MM.1S (cell line): Measurements from ENCODE around the gene FKBP9.
"Not testable (repeated sequence)": the region's sequence is repeated elsewhere in the genome, so short reads cannot be mapped to it uniquely, and the experiment has no call there.

Experiments used
- DNase-seq: peaks from one replicate; pipeline ENCODE4 v3.0.0-alpha.2; 2015
- H2AFZ ChIP-seq: fragments of 300-600 bp; sonication (generic); 2 replicates; pipeline ENCODE4 v1.6.0; 2016; ENCODE audit warnings: antibody characterized with exemption, low read length
- H3F3A ChIP-seq: fragments of 300-600 bp; sonication (generic); 2 replicates; pipeline ENCODE4 v1.6.1; 2016; ENCODE audit warnings: mild to moderate bottlenecking, antibody characterized with exemption, low read length, moderate library complexity, mixed read lengths; ENCODE audit not compliant: insufficient read depth
- H3K27ac ChIP-seq: fragments of 300-600 bp; sonication (generic); 2 replicates; pipeline ENCODE4 v1.5.1; 2016; ENCODE audit warnings: mild to moderate bottlenecking, low read length
- H3K27me3 ChIP-seq: fragments of 300-600 bp; sonication (generic); replicated peaks from 2 replicates; pipeline ENCODE4 v1.6.0; 2016; ENCODE audit warnings: low read length; ENCODE audit not compliant: insufficient read depth
- H3K36me3 ChIP-seq: fragments of 300-600 bp; sonication (generic); replicated peaks from 2 replicates; pipeline ENCODE4 v1.6.1; 2016; ENCODE audit warnings: mild to moderate bottlenecking, low read length, mixed read lengths; ENCODE audit not compliant: insufficient read depth
- H3K4me1 ChIP-seq: fragments of 300-600 bp; sonication (generic); 2 replicates; pipeline ENCODE4 v1.6.1; 2016; ENCODE audit warnings: low read length, mixed read lengths
- H3K4me2 ChIP-seq: fragments of 300-600 bp; sonication (generic); 2 replicates; pipeline ENCODE4 v1.6.0; 2016; ENCODE audit warnings: low read depth, low read length
- H3K4me3 ChIP-seq: fragments of 300-600 bp; sonication (generic); 2 replicates; pipeline ENCODE4 v1.5.1; 2016; ENCODE audit warnings: low read length, mixed read lengths
- H3K79me2 ChIP-seq: fragments of 300-600 bp; sonication (generic); 2 replicates; pipeline ENCODE4 v1.6.1; 2016; ENCODE audit warnings: mixed run types, low read length, mixed read lengths
- H3K9ac ChIP-seq: fragments of 300-600 bp; sonication (generic); 2 replicates; pipeline ENCODE4 v1.6.1; 2016; ENCODE audit warnings: low read length, mixed read lengths
- H3K9me2 ChIP-seq: fragments of 300-600 bp; sonication (generic); replicated peaks from 2 replicates; pipeline ENCODE4 v1.6.1; 2016; ENCODE audit warnings: mild to moderate bottlenecking, low read length, mixed read lengths; ENCODE audit not compliant: insufficient read depth
- H3K9me3 ChIP-seq: fragments of 300-600 bp; sonication (generic); replicated peaks from 2 replicates; pipeline ENCODE4 v1.6.1; 2016; ENCODE audit warnings: mild to moderate bottlenecking, low read length, mixed read lengths; ENCODE audit not compliant: insufficient read depth
- H4K20me1 ChIP-seq: fragments of 300-600 bp; sonication (generic); 2 replicates; pipeline ENCODE4 v1.6.1; 2016; ENCODE audit warnings: mild to moderate bottlenecking, low read length, moderate library complexity, mixed read lengths; ENCODE audit not compliant: insufficient read depth
- CTCF ChIP-seq: fragments of 300-600 bp; sonication (generic); IDR thresholded peaks from 2 replicates; pipeline ENCODE4 v1.5.1; 2016; ENCODE audit warnings: antibody characterized with exemption, low read length, mixed read lengths

FKBP9 gene

GRCh38 chr7:32964461-32965159 is 7.4 kb downstream of the FKBP9 start:
- not testable (repeated sequence) for H4K20me1 ChIP-seq, H3F3A ChIP-seq, H3K9ac ChIP-seq, H3K4me3 ChIP-seq, H3K27ac ChIP-seq, H3K9me3 ChIP-seq, H3K4me2 ChIP-seq, DNase-seq, H3K4me1 ChIP-seq, H3K9me2 ChIP-seq, H3K27me3 ChIP-seq, H3K36me3 ChIP-seq, H2AFZ ChIP-seq, H3K79me2 ChIP-seq
- peak; percentile 39 for TF ChIP-seq CTCF

GRCh38 chr7:32966489-32967267 is 9.4 kb downstream of the FKBP9 start:
- DNase-seq, H4K20me1 ChIP-seq, H3K36me3 ChIP-seq, H3K27me3 ChIP-seq, H3K9ac ChIP-seq, H3K9me2 ChIP-seq, H2AFZ ChIP-seq, H3K4me1 ChIP-seq, H3K4me3 ChIP-seq, H3K27ac ChIP-seq, H3F3A ChIP-seq, H3K9me3 ChIP-seq, H3K79me2 ChIP-seq, H3K4me2 ChIP-seq: not testable (repeated sequence)

GRCh38 chr7:32967268-32967582 is 10.0 kb downstream of the FKBP9 start:
- not testable (repeated sequence) for H3K27me3 ChIP-seq, H3K9ac ChIP-seq, H3K27ac ChIP-seq, H3K79me2 ChIP-seq, H3K4me1 ChIP-seq, H3K36me3 ChIP-seq, H3K4me3 ChIP-seq, H3K9me3 ChIP-seq, H4K20me1 ChIP-seq, H3K9me2 ChIP-seq, H3F3A ChIP-seq, H2AFZ ChIP-seq, H3K4me2 ChIP-seq, DNase-seq

GRCh38 chr7:32971967-32972366 is 14.7 kb downstream of the FKBP9 start:
- not testable (repeated sequence) for H3K79me2 ChIP-seq, DNase-seq, H3K27ac ChIP-seq, H2AFZ ChIP-seq, H3K4me2 ChIP-seq, H3K4me3 ChIP-seq, H3K4me1 ChIP-seq, H3K36me3 ChIP-seq, H3K9me3 ChIP-seq, H3F3A ChIP-seq, H3K27me3 ChIP-seq, H3K9me2 ChIP-seq, H4K20me1 ChIP-seq, H3K9ac ChIP-seq

GRCh38 chr7:32977159-32977558 is 19.9 kb downstream of the FKBP9 start:
- H3K9me3 ChIP-seq, H2AFZ ChIP-seq, H3K79me2 ChIP-seq, H3K36me3 ChIP-seq, H3K4me3 ChIP-seq, H3K9me2 ChIP-seq, H3K4me2 ChIP-seq, H3K27me3 ChIP-seq, H3K9ac ChIP-seq, H3F3A ChIP-seq, DNase-seq, H3K27ac ChIP-seq, H4K20me1 ChIP-seq, H3K4me1 ChIP-seq: not testable (repeated sequence)

GRCh38 chr7:32979246-32979645 is 22.0 kb downstream of the FKBP9 start:
- DNase-seq, H2AFZ ChIP-seq, H3K27ac ChIP-seq: not testable (repeated sequence)

GRCh38 chr7:32979902-32980301 is 22.7 kb downstream of the FKBP9 start:
- not testable (repeated sequence) for H3K9ac ChIP-seq, H3K27me3 ChIP-seq, H3K4me1 ChIP-seq, H3F3A ChIP-seq, H3K36me3 ChIP-seq, H2AFZ ChIP-seq, H3K27ac ChIP-seq, H3K4me3 ChIP-seq, H3K9me2 ChIP-seq, H3K9me3 ChIP-seq, H3K4me2 ChIP-seq, H4K20me1 ChIP-seq, H3K79me2 ChIP-seq, DNase-seq

More at GRCh38 chr7:32979246-32979645, 22.0 kb downstream of the FKBP9 start:
- H3K27me3 ChIP-seq, H4K20me1 ChIP-seq, H3K4me2 ChIP-seq, H3K9me2 ChIP-seq, H3K9me3 ChIP-seq, H3K79me2 ChIP-seq, H3K36me3 ChIP-seq, H3K9ac ChIP-seq, H3F3A ChIP-seq, H3K4me1 ChIP-seq, H3K4me3 ChIP-seq: not testable (repeated sequence)
